ENCODE results near the gene FMNL3.

Gene FMNL3

DNA sequence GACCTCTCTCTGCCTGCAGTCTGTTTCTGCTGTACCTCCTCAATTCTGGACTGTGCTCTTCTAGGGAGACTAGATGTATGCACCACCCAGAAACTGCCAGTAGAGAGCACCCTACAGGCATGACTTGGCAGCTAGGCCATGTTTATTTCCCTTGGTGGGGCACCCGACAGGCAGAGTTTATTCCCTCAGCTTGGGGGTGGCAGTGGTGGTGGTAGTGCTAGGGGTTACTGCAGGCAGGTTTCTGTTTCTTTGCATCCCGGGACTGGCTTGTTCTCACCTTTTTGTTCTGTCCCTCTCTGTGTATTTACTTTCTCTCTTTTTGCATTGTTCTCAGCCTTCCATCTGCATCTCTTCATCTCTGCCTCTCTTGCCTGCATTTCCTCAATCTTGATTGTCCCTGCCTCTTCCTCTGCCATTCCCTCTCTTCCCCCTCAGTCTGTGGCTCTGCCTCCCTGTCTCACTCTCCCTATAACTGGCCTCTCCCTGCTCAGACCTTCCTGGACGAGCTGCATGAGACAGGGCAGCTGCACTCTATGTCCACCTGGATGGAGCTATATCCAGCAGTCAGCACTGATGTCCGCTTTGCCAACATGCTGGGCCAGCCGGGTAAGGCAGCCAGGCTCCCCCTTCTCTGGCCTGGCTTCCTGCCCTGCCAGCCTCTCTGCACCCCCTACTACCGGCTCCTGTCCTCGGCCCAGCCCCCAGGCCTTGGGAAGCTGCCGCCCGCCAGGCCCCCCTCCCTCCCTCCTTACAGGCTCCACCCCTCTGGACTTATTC lies 70.0 kb downstream of the FMNL3 start:
- no peaks in the 10 kb centered on the region for H3K36me3 ChIP-seq (replicated peaks; ENCODE audit: insufficient read depth, low read length)
- no peak overlapping the region for H3K27ac ChIP-seq (ENCODE audit: low read length)
- no peaks in the 10 kb centered on the region for H3K9me3 ChIP-seq (replicated peaks; ENCODE audit: insufficient read depth, low read length)
- peak; percentile 75 for DNase-seq
- H3K9me2 ChIP-seq (replicated peaks; ENCODE audit: insufficient read depth, low read length), result no peaks in the 10 kb centered on the region
- no peaks in the 10 kb centered on the region for H3K4me1 ChIP-seq (ENCODE audit: low read length)
- no peak overlapping the region for H3K4me2 ChIP-seq (ENCODE audit: low read depth, low read length)
- no peak overlapping the region for H2AFZ ChIP-seq (ENCODE audit: low read length)
- no peaks in the 10 kb centered on the region for H4K20me1 ChIP-seq (ENCODE audit: insufficient read depth, low read length)
- H3K9ac ChIP-seq (ENCODE audit: low read length), result no peak overlapping the region
- TF ChIP-seq EZH2 (optimal IDR thresholded peaks at IDR 0.05; ENCODE audit: low read depth, low read length), result no peak
- TF ChIP-seq, protein P1, sequence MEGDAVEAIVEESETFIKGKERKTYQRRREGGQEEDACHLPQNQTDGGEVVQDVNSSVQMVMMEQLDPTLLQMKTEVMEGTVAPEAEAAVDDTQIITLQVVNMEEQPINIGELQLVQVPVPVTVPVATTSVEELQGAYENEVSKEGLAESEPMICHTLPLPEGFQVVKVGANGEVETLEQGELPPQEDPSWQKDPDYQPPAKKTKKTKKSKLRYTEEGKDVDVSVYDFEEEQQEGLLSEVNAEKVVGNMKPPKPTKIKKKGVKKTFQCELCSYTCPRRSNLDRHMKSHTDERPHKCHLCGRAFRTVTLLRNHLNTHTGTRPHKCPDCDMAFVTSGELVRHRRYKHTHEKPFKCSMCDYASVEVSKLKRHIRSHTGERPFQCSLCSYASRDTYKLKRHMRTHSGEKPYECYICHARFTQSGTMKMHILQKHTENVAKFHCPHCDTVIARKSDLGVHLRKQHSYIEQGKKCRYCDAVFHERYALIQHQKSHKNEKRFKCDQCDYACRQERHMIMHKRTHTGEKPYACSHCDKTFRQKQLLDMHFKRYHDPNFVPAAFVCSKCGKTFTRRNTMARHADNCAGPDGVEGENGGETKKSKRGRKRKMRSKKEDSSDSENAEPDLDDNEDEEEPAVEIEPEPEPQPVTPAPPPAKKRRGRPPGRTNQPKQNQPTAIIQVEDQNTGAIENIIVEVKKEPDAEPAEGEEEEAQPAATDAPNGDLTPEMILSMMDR (IDR thresholded peaks at IDR 0.05; ENCODE audit: low read length), result peak; percentile 75
- H3K4me3 ChIP-seq (ENCODE audit: low read length), result no peak overlapping the region
- no peaks in the 10 kb centered on the region for H3K27me3 ChIP-seq (replicated peaks; ENCODE audit: insufficient read depth, low read length)
- H3K79me2 ChIP-seq (ENCODE audit: low read length), result no peaks in the 10 kb centered on the region
- no peaks in the 10 kb centered on the region for H3F3A ChIP-seq (ENCODE audit: insufficient read depth, low read length)

DNA sequence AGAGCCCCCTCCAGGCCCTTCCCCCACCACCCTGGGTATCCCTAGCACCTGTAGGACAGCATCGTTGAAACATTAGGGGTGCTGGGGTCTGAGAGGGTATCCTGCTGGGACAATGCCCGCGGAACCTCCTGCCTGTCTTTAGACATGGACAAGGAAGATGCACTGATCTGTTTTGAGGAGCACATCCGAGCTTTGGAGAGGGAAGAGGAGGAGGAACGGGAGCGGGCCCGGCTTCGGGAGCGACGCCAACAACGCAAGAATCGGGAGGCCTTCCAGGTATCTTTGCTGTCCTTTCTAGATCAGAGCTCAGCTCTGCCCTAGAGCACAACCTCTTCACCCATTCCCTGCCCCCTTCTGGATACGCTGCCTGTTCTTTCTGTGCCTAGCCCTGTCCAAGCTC lies 70.6 kb downstream of the FMNL3 start:
- no peaks in the 10 kb centered on the region for H3K36me3 ChIP-seq (replicated peaks; ENCODE audit: insufficient read depth, low read length)

DNA sequence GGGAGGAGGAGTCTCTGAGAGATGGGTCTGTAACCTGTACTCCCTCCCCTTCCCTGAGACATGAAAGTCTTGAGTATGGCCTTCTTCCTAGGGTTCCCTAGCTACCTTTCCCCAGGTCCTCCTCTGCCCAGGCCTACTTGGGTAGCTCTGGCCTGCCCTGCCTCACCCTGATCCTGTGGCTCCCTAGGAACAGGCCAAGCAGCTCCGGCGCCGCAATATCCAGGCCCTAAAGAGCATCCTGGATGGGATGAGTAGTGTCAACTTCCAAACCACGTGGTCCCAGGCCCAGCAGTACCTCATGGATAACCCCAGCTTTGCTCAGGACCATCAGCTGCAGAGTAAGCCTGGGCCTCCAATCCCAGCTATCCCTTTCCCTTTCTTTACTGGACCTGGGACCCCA lies 71.5 kb downstream of the FMNL3 start:
- DNase-seq, result no peak
- H2AFZ ChIP-seq (ENCODE audit: low read length), result no peak overlapping the region
- no peaks in the 10 kb centered on the region for H4K20me1 ChIP-seq (ENCODE audit: insufficient read depth, low read length)
- H3K79me2 ChIP-seq (ENCODE audit: low read length), result no peaks in the 10 kb centered on the region
- TF ChIP-seq, protein P1 (IDR thresholded peaks at IDR 0.05; ENCODE audit: low read length), result no peak
- no peak for TF ChIP-seq EZH2 (optimal IDR thresholded peaks at IDR 0.05; ENCODE audit: low read depth, low read length)
- TF ChIP-seq EZH2phosphoT487 (IDR thresholded peaks at IDR 0.05; ENCODE audit: low read length), result no peak
- no peak overlapping the region for H3K27ac ChIP-seq (ENCODE audit: low read length)
- H3K36me3 ChIP-seq (replicated peaks; ENCODE audit: insufficient read depth, low read length), result no peaks in the 10 kb centered on the region
- no peaks in the 10 kb centered on the region for H3K27me3 ChIP-seq (replicated peaks; ENCODE audit: insufficient read depth, low read length)
- H3K4me2 ChIP-seq (ENCODE audit: low read depth, low read length), result no peak overlapping the region
- H3K9me2 ChIP-seq (replicated peaks; ENCODE audit: insufficient read depth, low read length), result no peaks in the 10 kb centered on the region
- no peak overlapping the region for H3K9ac ChIP-seq (ENCODE audit: low read length)
- no peaks in the 10 kb centered on the region for H3K9me3 ChIP-seq (replicated peaks; ENCODE audit: insufficient read depth, low read length)
- no peaks in the 10 kb centered on the region for H3F3A ChIP-seq (ENCODE audit: insufficient read depth, low read length)
- no peak overlapping the region for H3K4me3 ChIP-seq (ENCODE audit: low read length)
- H3K4me1 ChIP-seq (ENCODE audit: low read length), result no peaks in the 10 kb centered on the region

More for the DNA sequence above, 70.6 kb downstream of the FMNL3 start:
- H3K27ac ChIP-seq (ENCODE audit: low read length), result no peak overlapping the region
- H3K4me2 ChIP-seq (ENCODE audit: low read depth, low read length), result no peak overlapping the region
- no peaks in the 10 kb centered on the region for H4K20me1 ChIP-seq (ENCODE audit: insufficient read depth, low read length)
- H3K4me3 ChIP-seq (ENCODE audit: low read length), result no peak overlapping the region
- no peaks in the 10 kb centered on the region for H3K9me2 ChIP-seq (replicated peaks; ENCODE audit: insufficient read depth, low read length)
- H3K79me2 ChIP-seq (ENCODE audit: low read length), result no peaks in the 10 kb centered on the region
- no peak overlapping the region for H2AFZ ChIP-seq (ENCODE audit: low read length)
- no peaks in the 10 kb centered on the region for H3F3A ChIP-seq (ENCODE audit: insufficient read depth, low read length)
- H3K4me1 ChIP-seq (ENCODE audit: low read length), result no peaks in the 10 kb centered on the region
- H3K9me3 ChIP-seq (replicated peaks; ENCODE audit: insufficient read depth, low read length), result no peaks in the 10 kb centered on the region
- no peak for DNase-seq
- no peak for TF ChIP-seq EZH2 (optimal IDR thresholded peaks at IDR 0.05; ENCODE audit: low read depth, low read length)
- no peak overlapping the region for H3K9ac ChIP-seq (ENCODE audit: low read length)
- no peaks in the 10 kb centered on the region for H3K27me3 ChIP-seq (replicated peaks; ENCODE audit: insufficient read depth, low read length)

DNA sequence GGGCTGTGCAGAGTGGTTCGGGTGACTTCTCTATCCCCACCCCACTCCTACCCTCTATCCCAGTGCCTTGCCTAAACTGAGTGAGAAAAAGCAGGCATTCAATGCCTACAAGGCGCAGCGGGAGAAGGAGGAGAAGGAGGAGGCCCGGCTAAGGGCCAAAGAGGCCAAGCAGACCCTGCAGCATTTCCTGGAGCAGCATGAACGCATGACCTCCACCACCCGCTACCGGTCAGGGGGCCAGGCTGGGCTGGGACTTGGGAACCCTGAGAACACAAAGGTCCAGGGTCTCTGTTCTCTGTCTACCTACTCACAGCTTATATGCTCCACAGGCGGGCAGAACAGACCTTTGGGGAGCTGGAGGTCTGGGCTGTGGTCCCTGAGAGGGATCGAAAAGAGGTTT lies 72.2 kb downstream of the FMNL3 start:
- Histone ChIP-seq H3K36me3 (replicated peaks; ENCODE audit: insufficient read depth, low read length) (no peaks in the 10 kb centered on the region), H3K4me2 (ENCODE audit: low read depth, low read length) (no peak overlapping the region), H3F3A (ENCODE audit: insufficient read depth, low read length) (no peaks in the 10 kb centered on the region), H3K9me3 (replicated peaks; ENCODE audit: insufficient read depth, low read length) (no peaks in the 10 kb centered on the region), H3K9ac (ENCODE audit: low read length) (no peak overlapping the region), H4K20me1 (ENCODE audit: insufficient read depth, low read length) (no peaks in the 10 kb centered on the region), H3K4me1 (ENCODE audit: low read length) (no peaks in the 10 kb centered on the region), H3K4me3 (ENCODE audit: low read length) (no peak overlapping the region), H3K27me3 (replicated peaks; ENCODE audit: insufficient read depth, low read length) (no peaks in the 10 kb centered on the region), H3K9me2 (replicated peaks; ENCODE audit: insufficient read depth, low read length) (no peaks in the 10 kb centered on the region), H3K27ac (ENCODE audit: low read length) (no peak overlapping the region), H2AFZ (ENCODE audit: low read length) (no peak overlapping the region), H3K79me2 (ENCODE audit: low read length) (no peaks in the 10 kb centered on the region)
- TF ChIP-seq, protein P1 (IDR thresholded peaks at IDR 0.05; ENCODE audit: low read length), result no peak
- TF ChIP-seq EZH2 (optimal IDR thresholded peaks at IDR 0.05; ENCODE audit: low read depth, low read length) (no peak), EZH2phosphoT487 (IDR thresholded peaks at IDR 0.05; ENCODE audit: low read length) (no peak)
- DNase-seq, result no peak

All from MM.1S (cell line).